ENCODE results near the gene CUL5.
"Not testable (repeated sequence)": the region's sequence is repeated elsewhere in the genome, so short reads cannot be mapped to it uniquely, and the experiment has no call there.

CUL5 gene

DNA sequence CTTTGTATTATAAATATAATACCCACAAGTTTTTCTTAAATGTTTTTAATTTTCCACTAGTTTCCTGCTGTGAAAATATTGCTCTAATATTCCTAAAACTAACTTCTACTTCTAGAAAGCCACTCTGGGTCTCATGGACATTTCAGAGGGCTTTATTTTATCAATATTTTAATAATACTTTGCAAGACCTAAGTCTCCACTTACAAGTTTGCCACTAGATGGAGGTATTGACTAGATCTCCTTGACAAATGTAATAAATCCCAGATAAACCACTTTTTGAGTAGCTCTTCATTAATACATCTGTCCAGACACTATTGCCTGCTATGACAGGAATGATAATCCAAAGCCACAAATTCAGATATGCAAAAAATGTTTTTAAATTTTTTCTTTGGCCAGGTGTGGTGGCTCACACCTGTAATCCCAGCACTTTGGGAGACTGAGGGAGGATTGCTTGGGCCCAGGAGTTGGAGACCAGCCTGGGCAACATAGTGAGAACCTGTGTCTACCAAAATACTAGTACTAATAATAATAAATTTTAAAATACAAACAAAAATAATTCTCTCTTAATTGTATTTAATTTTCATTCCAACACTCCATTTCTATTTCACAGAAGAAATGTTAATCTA, 109.2 kb downstream of the CUL5 start:
- no peak for DNase-seq

DNA sequence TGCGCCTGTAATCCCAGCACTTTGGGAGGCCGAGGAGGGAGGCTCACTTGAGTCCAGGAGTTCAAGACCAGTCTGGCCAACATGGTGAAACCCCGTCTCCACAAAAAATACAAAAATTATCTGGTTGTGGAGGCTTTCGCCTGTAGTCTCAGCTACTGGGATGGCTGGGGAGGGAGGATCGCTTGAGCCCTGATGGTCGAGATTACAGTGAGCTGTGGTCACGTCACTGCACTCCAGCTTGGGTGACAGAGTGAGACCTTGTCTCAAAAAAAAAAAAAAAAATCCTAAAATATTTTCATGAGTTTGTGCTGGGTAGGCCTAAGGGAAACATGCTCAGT, 112.2 kb downstream of the CUL5 start:
- DNase-seq, result not testable (repeated sequence)

DNA sequence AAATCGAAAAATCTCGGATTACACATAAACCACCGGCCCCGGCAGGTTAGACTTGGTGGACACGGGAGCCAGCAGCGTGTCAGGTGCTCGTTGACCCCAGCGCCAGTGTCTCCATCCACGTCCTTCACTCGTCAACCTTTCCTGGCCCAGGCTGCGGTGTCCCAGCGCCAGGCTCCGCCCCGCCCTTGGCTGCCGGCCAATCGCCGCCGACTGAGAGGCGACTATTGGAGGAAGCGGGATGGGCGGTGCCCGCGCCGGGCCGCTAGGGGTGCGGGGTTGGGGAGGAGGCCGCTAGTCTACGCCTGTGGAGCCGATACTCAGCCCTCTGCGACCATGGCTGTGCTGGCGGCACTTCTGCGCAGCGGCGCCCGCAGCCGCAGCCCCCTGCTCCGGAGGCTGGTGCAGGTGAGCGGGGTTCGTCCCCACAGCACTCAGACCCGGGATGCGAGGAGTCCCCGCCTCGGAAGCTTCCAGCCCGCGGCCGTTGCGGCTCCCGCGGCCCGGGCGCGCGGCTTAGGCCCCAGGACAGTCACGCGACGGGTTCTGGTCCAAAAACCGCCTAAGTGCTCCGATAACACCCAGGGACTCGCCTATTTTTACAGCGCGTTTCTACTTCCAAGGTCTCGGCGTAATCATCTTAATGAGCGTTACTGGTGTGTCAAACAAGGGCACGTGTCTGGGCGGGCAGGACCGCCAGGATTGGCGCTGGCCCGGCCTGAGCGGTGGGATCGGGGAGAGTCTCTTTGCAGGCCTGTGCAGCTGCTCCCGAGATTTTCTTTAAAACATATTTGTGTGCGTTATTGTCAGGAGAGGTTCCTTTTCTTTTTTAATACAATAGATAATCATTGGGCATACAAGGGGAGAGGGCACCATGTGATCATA, 112.8 kb downstream of the CUL5 start, which contains the start of gene ACAT1:
Gene ACAT1 (plus strand): TSS at position 294 of the 882 bp plus-strand sequence. CDS start 40 bp downstream, at position 334.
- DNase-seq, result peak; percentile 99

DNA sequence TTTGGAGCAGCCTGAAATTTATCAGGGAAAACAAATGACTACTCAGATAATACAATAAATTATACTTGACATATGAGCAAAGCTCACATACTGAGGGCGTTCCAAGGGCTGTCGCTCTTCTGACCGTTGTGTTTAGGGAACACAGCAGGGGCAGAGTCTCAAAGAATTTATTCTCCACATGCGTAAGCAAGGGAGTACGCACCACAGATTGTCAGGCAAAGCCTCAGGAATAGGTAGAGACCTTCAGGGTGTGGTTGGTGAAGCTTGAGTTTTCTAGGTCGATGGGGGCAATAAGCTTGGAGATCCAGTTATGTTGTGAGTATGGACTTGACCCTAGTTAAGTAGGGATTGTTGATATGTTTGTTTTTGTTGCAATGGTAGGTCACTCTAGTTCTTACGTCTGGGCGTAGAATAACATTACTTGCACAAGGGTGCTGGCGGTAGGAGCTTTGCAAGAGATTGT, 113.5 kb downstream of the CUL5 start:
- no peak for DNase-seq

DNA sequence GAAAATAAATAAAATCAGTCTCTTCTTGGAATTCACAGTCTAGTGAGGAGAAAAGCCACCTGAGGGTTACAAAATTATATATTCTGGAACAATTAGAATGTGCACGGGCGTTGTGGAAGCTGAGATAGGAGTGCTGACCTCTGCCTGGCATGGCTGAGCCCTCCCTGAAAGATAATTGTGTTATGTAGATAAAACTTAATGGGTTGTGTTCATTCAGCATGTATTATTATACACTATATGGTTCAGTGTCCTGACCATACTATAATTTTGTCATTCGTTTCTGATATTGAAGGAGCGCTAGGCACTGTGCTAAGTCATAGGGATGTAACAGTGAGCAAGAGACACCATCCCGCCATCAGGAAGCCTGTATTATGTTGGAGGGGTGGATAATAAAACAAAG, 116.4 kb downstream of the CUL5 start:
- DNase-seq, result no peak

DNA sequence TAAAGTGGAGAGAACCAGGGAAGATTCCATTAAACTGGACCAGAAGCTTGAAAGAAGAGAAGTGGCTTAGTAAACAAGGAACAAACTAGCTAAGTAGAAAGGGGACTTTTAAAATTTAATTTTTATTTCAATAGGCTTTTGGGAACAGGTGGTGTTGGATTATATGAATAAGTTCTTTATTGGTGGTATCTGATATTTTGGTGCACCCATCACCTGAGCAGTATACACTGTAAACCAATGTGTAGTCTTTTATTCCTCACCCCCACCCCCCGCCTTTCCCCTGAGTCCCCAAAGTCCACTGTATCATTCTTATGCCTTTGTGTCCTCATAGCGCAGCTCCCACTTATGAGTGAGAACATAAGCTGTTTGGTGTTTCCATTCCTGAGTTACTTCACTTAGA, 120.1 kb downstream of the CUL5 start:
- DNase-seq, result no peak

- no peak for DNase-seq
Measured at GRCh38 chr11:108131993-108132392, 123.3 kb downstream of the CUL5 start.

- not testable (repeated sequence) for DNase-seq
Measured at GRCh38 chr11:108132993-108133538, 124.4 kb downstream of the CUL5 start.

- DNase-seq, result no peak
Measured at GRCh38 chr11:108135845-108136544, 127.3 kb downstream of the CUL5 start.

DNA sequence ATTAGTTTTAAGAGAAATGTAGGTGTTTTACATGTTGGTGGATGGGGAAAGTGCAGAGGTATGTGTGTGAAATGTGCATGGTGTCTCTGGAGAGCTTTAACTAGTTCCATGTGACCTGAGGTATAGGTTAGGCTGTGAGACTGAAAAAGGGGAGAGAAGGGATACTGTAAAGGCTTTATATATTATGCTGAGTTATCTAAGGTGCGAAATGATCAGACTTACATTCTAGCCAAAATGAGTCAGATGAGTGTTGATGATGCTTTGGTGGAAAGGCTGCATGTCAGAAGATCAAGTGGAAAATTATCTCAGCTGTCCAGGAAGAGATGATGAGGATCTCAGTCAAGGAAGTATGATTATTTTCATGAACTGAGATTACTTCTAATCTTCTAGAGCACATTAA, 128.5 kb downstream of the CUL5 start:
- no peak for DNase-seq

GRCh38 chr11:108142304-108142703, 133.6 kb downstream of the CUL5 start:
- no peak for DNase-seq

GRCh38 chr11:108144615-108145014, 135.9 kb downstream of the CUL5 start:
- DNase-seq, result no peak

GRCh38 chr11:108147150-108147549, 138.5 kb downstream of the CUL5 start:
- DNase-seq, result no peak

DNA sequence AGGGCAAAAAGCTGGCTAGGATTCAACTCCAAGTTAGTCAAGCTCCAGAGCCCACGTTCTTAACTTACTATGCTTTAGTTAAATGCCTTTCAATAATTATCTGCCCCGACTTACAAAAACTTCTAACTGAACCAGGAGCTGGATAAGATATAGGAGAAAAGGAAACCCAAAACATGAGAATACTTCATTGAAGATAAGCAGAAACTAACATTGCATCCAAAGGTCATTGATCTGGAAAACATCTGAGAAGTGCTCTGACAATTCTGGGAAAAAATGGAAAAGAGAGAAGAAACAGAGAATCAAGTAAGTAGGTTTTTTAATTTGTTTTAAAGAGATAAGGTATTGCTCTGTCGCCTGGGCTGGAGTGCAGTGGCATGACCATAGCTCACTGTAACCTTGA, 139.9 kb downstream of the CUL5 start:
- no peak for DNase-seq

- DNase-seq, result no peak
Measured at GRCh38 chr11:108154591-108154990, 145.9 kb downstream of the CUL5 start.
